ENCODE data around the gene CNKSR2.

GRCh38 chrX:21369613-21370012, 4.6 kb upstream of the CNKSR2 start:
- no peak for TF ChIP-seq CTCF (IDR thresholded peaks at IDR 0.05 in 2 of 3, conservative IDR thresholded peaks at IDR 0.05 in 1 of 3; ENCODE audit: borderline replicate concordance in 1 of 3, insufficient read depth in 1 of 3, low read depth in 2 of 3, low read length in 2 of 3)
- TF ChIP-seq, protein P1, sequence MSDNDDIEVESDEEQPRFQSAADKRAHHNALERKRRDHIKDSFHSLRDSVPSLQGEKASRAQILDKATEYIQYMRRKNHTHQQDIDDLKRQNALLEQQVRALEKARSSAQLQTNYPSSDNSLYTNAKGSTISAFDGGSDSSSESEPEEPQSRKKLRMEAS (IDR thresholded peaks at IDR 0.05), result no peak
- TF ChIP-seq POLR2A (IDR thresholded peaks at IDR 0.05; ENCODE audit: borderline replicate concordance, extremely low read depth, insufficient read depth, insufficient read length), result no peak
- no peak for TF ChIP-seq EZH2 (IDR thresholded peaks at IDR 0.05)
- no peak for TF ChIP-seq SP1 (IDR thresholded peaks at IDR 0.05; ENCODE audit: low read depth)
- TF ChIP-seq EZH2phosphoT487 (IDR thresholded peaks at IDR 0.05; ENCODE audit: borderline replicate concordance), result no peak
- TF ChIP-seq ELF1 (IDR thresholded peaks at IDR 0.05; ENCODE audit: borderline replicate concordance, low read depth), result no peak
- no peak for TF ChIP-seq ZNF274 (IDR thresholded peaks at IDR 0.05; ENCODE audit: low read depth, low read length)
- TF ChIP-seq SIN3A (IDR thresholded peaks at IDR 0.05; ENCODE audit: low read depth), result no peak
- TF ChIP-seq ZFX (IDR thresholded peaks at IDR 0.05), result no peak
- no peak for TF ChIP-seq YY1 (IDR thresholded peaks at IDR 0.05; ENCODE audit: extremely low read depth, insufficient replicate concordance, low read depth, low read length)
- TF ChIP-seq JUND (IDR thresholded peaks at IDR 0.05), result no peak
- no peak for TF ChIP-seq FOSL1 (IDR thresholded peaks at IDR 0.05; ENCODE audit: low read depth)

Measured in HCT116 (cell line).